ENCODE measurements around the gene CYSRT1. TPM values are rescaled to one million over a fixed set of nuclear protein-coding genes. Genes with fewer than 3 reads are reported as not detected.
A peak's percentile ranks its signal among the peaks of the same experiment; 100 is the strongest.

The CYSRT1 gene
- total RNA-seq, 1 donor from 2014 or later, result 1.3 TPM

DNA sequence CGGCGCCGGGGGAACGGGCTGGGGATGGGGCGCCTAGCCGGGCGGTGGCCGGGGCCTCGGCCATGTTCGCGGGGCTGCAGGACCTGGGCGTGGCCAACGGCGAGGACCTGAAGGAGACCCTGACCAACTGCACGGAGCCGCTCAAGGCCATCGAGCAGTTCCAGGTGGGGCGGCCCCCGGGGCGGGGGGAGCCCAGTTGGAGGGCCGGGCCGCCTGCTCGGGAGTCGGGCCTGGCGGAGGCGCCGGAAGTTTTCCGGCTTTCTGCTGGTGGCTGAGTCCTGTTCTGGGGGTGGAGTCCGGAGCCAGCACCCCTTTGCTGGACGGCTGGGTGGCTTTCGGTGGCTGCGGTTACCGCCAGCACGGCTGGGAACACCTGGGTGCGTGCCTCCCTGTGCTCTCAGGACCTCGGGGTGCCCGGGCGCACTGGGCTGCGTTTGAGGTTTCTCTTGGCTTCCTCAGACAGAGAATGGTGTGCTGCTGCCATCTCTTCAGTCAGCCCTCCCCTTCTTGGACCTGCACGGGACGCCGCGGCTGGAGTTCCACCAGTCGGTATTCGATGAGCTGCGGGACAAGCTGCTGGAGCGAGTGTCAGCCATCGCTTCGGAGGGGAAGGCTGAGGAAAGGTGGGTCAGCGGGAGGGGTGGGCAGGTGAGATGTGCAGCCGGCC lies 30.6 kb downstream of the CYSRT1 start:
- Mint-ChIP-seq H3K4me1 (ENCODE audit: low read depth, unreplicated experiment) (peaks cover 4% of the 10 kb centered on the region), H3K4me3 (ENCODE audit: unreplicated experiment) (peak overlapping the region; percentile 90), H3K9me3 (ENCODE audit: unreplicated experiment) (no peaks in the 10 kb centered on the region), H3K27ac (ENCODE audit: unreplicated experiment) (no peak overlapping the region), H3K36me3 (ENCODE audit: low read depth, unreplicated experiment) (no peaks in the 10 kb centered on the region), H3K27me3 (ENCODE audit: low read depth, unreplicated experiment) (peaks cover 2% of the 10 kb centered on the region)
- Histone ChIP-seq H2AFZ (ENCODE audit: low read depth, low read length) (peak overlapping the region; percentile 56), H3K4me2 (ENCODE audit: low read length) (peak overlapping the region; percentile 99), H3K9me3 (ENCODE audit: insufficient read depth, low read depth, low read length) (no peaks in the 10 kb centered on the region), H3K27ac (ENCODE audit: low read depth, low read length) (peak overlapping the region; percentile 50), H3K79me2 (ENCODE audit: insufficient read depth, low read length) (peaks cover 37% of the 10 kb centered on the region), H3K4me3 (ENCODE audit: insufficient read depth, low read depth, low read length) (peak overlapping the region; percentile 97), H4K20me1 (ENCODE audit: insufficient read depth, low read length) (peaks cover 23% of the 10 kb centered on the region), H3K4me1 (ENCODE audit: insufficient read depth, low read length) (peaks cover 22% of the 10 kb centered on the region), H3K9ac (ENCODE audit: low read length) (peak overlapping the region; percentile 88), H3K36me3 (ENCODE audit: insufficient read depth, low read length) (peaks cover 4% of the 10 kb centered on the region), H3K27me3 (ENCODE audit: insufficient read depth, low read length) (no peaks in the 10 kb centered on the region)
- FAIRE-seq, result no peak
- DNase-seq (ENCODE audit: low read depth), result no peak
- TF ChIP-seq EZH2 (IDR thresholded peaks at IDR 0.05; ENCODE audit: insufficient read depth, low read length) (no peak), CTCF (IDR thresholded peaks at IDR 0.05; ENCODE audit: insufficient read depth, low read depth, low read length) (no peak)

- FAIRE-seq (no peak), DNase-seq (ENCODE audit: low read depth) (no peak)
- Mint-ChIP-seq H3K27ac (ENCODE audit: unreplicated experiment) (peak overlapping the region; percentile 53), H3K36me3 (ENCODE audit: low read depth, unreplicated experiment) (no peaks in the 10 kb centered on the region), H3K4me1 (ENCODE audit: low read depth, unreplicated experiment) (peaks cover 4% of the 10 kb centered on the region), H3K9me3 (ENCODE audit: unreplicated experiment) (no peaks in the 10 kb centered on the region), H3K27me3 (ENCODE audit: low read depth, unreplicated experiment) (peaks cover 2% of the 10 kb centered on the region), H3K4me3 (ENCODE audit: unreplicated experiment) (peak overlapping the region; percentile 90)
- peaks cover 22% of the 10 kb centered on the region for H3K4me1 ChIP-seq (ENCODE audit: insufficient read depth, low read length)
- peak overlapping the region; percentile 88 for H3K9ac ChIP-seq (ENCODE audit: low read length)
- H3K27ac ChIP-seq (ENCODE audit: low read depth, low read length), result no peak overlapping the region
- H3K4me2 ChIP-seq (ENCODE audit: low read length), result peak overlapping the region; percentile 99
- peak overlapping the region; percentile 97 for H3K4me3 ChIP-seq (ENCODE audit: insufficient read depth, low read depth, low read length)
- H3K36me3 ChIP-seq (ENCODE audit: insufficient read depth, low read length), result peaks cover 4% of the 10 kb centered on the region
- H3K27me3 ChIP-seq (ENCODE audit: insufficient read depth, low read length), result no peaks in the 10 kb centered on the region
- no peaks in the 10 kb centered on the region for H3K9me3 ChIP-seq (ENCODE audit: insufficient read depth, low read depth, low read length)
- H2AFZ ChIP-seq (ENCODE audit: low read depth, low read length), result no peak overlapping the region
- H4K20me1 ChIP-seq (ENCODE audit: insufficient read depth, low read length), result peaks cover 23% of the 10 kb centered on the region
- H3K79me2 ChIP-seq (ENCODE audit: insufficient read depth, low read length), result peaks cover 37% of the 10 kb centered on the region
- TF ChIP-seq CTCF (IDR thresholded peaks at IDR 0.05; ENCODE audit: insufficient read depth, low read depth, low read length), result no peak
- TF ChIP-seq EZH2 (IDR thresholded peaks at IDR 0.05; ENCODE audit: insufficient read depth, low read length), result no peak
Measured at GRCh38 chr9:137256362-137256761, 31.4 kb downstream of the CYSRT1 start.

DNA sequence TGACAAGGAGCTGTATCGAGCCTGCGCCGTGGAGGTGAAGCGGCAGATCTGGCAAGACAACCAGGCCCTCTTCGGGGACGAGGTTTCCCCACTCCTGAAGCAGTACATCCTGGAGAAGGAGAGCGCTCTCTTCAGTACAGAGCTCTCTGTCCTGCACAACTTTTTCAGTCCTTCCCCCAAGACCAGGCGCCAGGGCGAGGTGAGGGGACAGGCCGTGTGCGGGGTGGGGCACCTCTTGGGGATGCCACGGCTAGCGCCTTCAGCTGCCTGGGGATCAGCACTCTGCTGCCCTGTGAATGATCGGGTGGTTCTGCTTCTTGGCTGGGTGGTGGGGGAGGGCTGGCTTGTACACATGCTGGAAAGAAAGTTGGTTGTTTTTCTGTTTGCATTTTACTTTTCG lies 31.9 kb downstream of the CYSRT1 start:
- Mint-ChIP-seq H3K27ac (ENCODE audit: unreplicated experiment) (no peak overlapping the region), H3K4me1 (ENCODE audit: low read depth, unreplicated experiment) (peaks cover 7% of the 10 kb centered on the region), H3K36me3 (ENCODE audit: low read depth, unreplicated experiment) (peaks cover 3% of the 10 kb centered on the region), H3K4me3 (ENCODE audit: unreplicated experiment) (peak overlapping the region; percentile 90), H3K9me3 (ENCODE audit: unreplicated experiment) (no peaks in the 10 kb centered on the region), H3K27me3 (ENCODE audit: low read depth, unreplicated experiment) (peaks cover 2% of the 10 kb centered on the region)
- H2AFZ ChIP-seq (ENCODE audit: low read depth, low read length), result no peak overlapping the region
- no peak overlapping the region for H3K27ac ChIP-seq (ENCODE audit: low read depth, low read length)
- peak overlapping the region; percentile 99 for H3K4me2 ChIP-seq (ENCODE audit: low read length)
- no peak overlapping the region for H3K4me3 ChIP-seq (ENCODE audit: insufficient read depth, low read depth, low read length)
- no peak for FAIRE-seq
- H3K4me1 ChIP-seq (ENCODE audit: insufficient read depth, low read length), result peaks cover 22% of the 10 kb centered on the region
- H4K20me1 ChIP-seq (ENCODE audit: insufficient read depth, low read length), result peaks cover 23% of the 10 kb centered on the region
- peaks cover 4% of the 10 kb centered on the region for H3K36me3 ChIP-seq (ENCODE audit: insufficient read depth, low read length)
- peaks cover 37% of the 10 kb centered on the region for H3K79me2 ChIP-seq (ENCODE audit: insufficient read depth, low read length)
- no peak for DNase-seq (ENCODE audit: low read depth)
- H3K9me3 ChIP-seq (ENCODE audit: insufficient read depth, low read depth, low read length), result no peaks in the 10 kb centered on the region
- peak overlapping the region; percentile 88 for H3K9ac ChIP-seq (ENCODE audit: low read length)
- no peak for TF ChIP-seq EZH2 (IDR thresholded peaks at IDR 0.05; ENCODE audit: insufficient read depth, low read length)
- TF ChIP-seq CTCF (IDR thresholded peaks at IDR 0.05; ENCODE audit: insufficient read depth, low read depth, low read length), result no peak
- H3K27me3 ChIP-seq (ENCODE audit: insufficient read depth, low read length), result no peaks in the 10 kb centered on the region
